HG03575 (cell line): ENCODE measurements around the gene ABITRAM.

Experiments
- ATAC-seq: cut with Tn5 transposase; IDR thresholded peaks from one replicate; pipeline ENCODE4 v1.9.1; 2021; ENCODE audit not compliant: unreplicated experiment, insufficient number of reproducible peaks, low FRiP score; ENCODE audit errors: extremely low read depth

The ABITRAM gene

DNA sequence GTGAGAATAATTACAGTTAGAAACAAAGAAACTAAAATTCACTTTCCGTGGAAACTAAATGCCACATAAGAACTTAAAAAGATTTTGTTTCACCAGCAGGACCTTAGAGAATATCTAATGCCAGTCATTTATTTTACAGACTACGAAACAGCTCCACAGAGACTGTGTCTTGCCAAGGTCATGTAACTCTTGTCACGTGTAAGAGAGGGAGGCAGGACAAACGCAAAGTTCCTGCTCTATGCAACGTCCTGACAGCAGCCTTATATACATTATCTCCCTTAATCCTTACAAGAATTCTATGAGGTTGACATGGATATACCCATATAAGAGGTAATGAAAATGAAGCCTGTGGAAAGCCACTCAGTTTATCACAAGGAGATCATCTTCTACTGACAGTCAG, 39.7 kb downstream of the ABITRAM start:
- no peak for ATAC-seq

DNA sequence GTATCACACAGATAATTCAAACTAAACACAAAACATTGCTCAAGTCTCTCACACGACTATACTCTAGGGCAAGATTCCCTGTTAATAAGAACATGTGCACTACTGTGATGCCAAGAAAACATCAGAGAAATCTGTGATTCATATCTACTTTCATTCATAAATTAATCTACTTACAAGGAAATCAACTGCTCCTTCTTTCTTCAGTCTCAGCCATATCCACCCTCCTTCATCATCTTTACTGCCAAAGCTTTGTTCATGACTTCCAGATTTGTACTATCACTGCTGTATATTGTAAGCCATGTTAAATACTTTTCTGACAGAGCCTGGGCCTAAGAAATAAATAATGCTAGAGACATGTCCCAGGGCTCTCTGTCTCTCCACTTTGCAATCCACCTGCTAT, 44.0 kb downstream of the ABITRAM start:
- no peak for ATAC-seq

DNA sequence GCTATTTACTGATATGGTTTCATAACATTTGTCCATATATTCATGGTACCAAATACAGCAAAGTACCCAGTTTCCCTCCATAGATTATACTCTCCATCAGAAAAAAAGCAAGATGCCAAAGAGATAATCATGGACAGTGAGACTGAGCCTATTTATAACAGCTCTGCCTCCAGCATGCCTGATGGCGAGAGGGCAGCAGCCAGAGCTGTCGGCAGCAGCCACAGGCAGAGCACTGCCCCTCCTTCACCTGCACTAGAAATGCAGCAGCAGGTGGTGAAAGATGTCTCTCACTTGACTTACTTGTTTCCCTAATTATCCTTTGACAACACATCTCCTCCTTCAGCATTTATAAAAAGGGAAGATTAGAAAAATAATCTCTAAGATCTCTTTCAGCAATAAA, 46.7 kb downstream of the ABITRAM start:
- ATAC-seq = no peak

DNA sequence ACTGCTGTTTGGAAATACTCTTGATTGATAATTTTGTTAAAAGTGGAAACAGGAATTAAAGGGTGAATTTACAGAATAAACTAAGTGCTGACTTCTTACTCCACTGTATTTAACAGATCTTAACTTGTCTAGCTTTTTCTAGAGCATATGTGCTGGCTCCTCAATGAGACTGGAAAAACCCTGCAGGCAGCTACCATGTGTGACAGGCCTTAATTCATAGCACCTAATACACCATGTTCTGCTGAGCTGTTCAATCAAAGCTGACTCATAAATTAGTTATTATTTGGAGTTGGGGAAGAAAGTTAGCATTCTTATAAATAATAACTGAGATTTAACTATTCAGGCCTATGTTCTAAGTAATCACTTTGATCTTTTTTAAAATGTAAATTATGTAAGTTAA, 49.7 kb downstream of the ABITRAM start:
- ATAC-seq = no peak
